H1 (cell line): ENCODE measurements around the gene MMAB. TPM values are rescaled to one million over a fixed set of nuclear protein-coding genes. Genes with fewer than 3 reads are reported as not detected.

Source experiments
- CTCF ChIA-PET: fragments of 300-600 bp; sonication (Branson Sonifier 250); formaldehyde crosslinking; loops from one replicate; lab custom pipeline; 2021; ENCODE audit not compliant: partially characterized antibody; lab: Charles Lee
- POLR2A ChIA-PET: fragments of 300-600 bp; sonication (Branson Sonifier 250); formaldehyde crosslinking; loops from one replicate; lab custom pipeline; 2021; ENCODE audit warnings: inconsistent platforms; ENCODE audit not compliant: partially characterized antibody; lab: Charles Lee
- DNase-seq, 2 experiments: peaks; one replicate each; pipeline versions ENCODE4 v3.0.0 to v3.0.0-alpha.2; 2010 to 2022; ENCODE audit warnings: low spot score in 2 of 2, low read depth in 1 of 2, mixed read lengths in 1 of 2
- FAIRE-seq: peaks from 2 replicates; lab custom pipeline; 2011; peaks lifted over from hg19 to GRCh38; lab: Jason Lieb, UNC
- H2AFZ ChIP-seq: 2 replicates; pipeline ENCODE4 v1.8.1; 2012; ENCODE audit warnings: low read length, inconsistent platforms
- H2AK5ac ChIP-seq: 2 replicates; pipeline ENCODE4 v1.6.1; 2013; ENCODE audit warnings: low read depth, low read length
- H2BK120ac ChIP-seq: replicated peaks from 2 replicates; pipeline ENCODE3; 2013; ENCODE audit warnings: low read depth, low read length, inconsistent platforms
- H2BK12ac ChIP-seq: 2 replicates; pipeline ENCODE4 v1.6.1; 2013; ENCODE audit warnings: low read depth, low read length
- H2BK15ac ChIP-seq: 2 replicates; pipeline ENCODE4 v1.6.1; 2013; ENCODE audit warnings: low read length
- H2BK20ac ChIP-seq: 2 replicates; pipeline ENCODE4 v1.6.1; 2013; ENCODE audit warnings: low read length
- H2BK5ac ChIP-seq: 2 replicates; pipeline ENCODE4 v1.6.1; 2013; ENCODE audit warnings: low read depth, low read length
- H3K14ac ChIP-seq: 2 replicates; pipeline ENCODE4 v1.6.1; 2013; ENCODE audit warnings: inconsistent platforms; ENCODE audit not compliant: insufficient read length
- H3K18ac ChIP-seq: 2 replicates; pipeline ENCODE4 v1.6.1; 2013; ENCODE audit warnings: low read length; ENCODE audit errors: extremely low read depth
- H3K23ac ChIP-seq: 2 replicates; pipeline ENCODE4 v1.6.1; 2013; ENCODE audit warnings: inconsistent platforms; ENCODE audit not compliant: insufficient read length
- H3K23me2 ChIP-seq: 2 replicates; pipeline ENCODE4 v1.6.1; 2013; ENCODE audit warnings: low read depth, low read length
- H3K27ac ChIP-seq: 2 replicates; pipeline ENCODE4 v1.6.1; 2011; ENCODE audit warnings: low read depth, low read length, inconsistent platforms
- H3K27me3 ChIP-seq, 4 experiments: replicated peaks in 1 of 4; 1 replicate in 1 of 4; 2 replicates in 3 of 4; pipeline versions ENCODE4 v1.6.1 to v1.8.1; 2011 to 2013; ENCODE audit warnings: low read length in 3 of 4, mild to moderate bottlenecking in 3 of 4, inconsistent platforms in 2 of 4, mixed read lengths in 2 of 4, moderate library complexity in 1 of 4; ENCODE audit not compliant: control insufficient read depth in 3 of 4, insufficient read depth in 3 of 4; ENCODE audit errors: extremely low read depth in 1 of 4
- H3K36me3 ChIP-seq, 4 experiments: 2 replicates each; pipeline versions ENCODE4 v1.6.1 to v1.8.1; 2011 to 2013; ENCODE audit warnings: mild to moderate bottlenecking in 4 of 4, low read length in 3 of 4, moderate library complexity in 2 of 4, control low read depth in 1 of 4, inconsistent platforms in 1 of 4; ENCODE audit not compliant: insufficient read depth in 4 of 4, control insufficient read depth in 2 of 4
- H3K4ac ChIP-seq: replicated peaks from 2 replicates; pipeline ENCODE3; 2013; ENCODE audit warnings: low read length, low read depth, mixed read lengths, inconsistent platforms; ENCODE audit not compliant: insufficient read length
- H3K4me1 ChIP-seq, 4 experiments: replicated peaks in 1 of 4; 1 replicate in 1 of 4; 2 replicates in 3 of 4; pipeline versions ENCODE4 v1.6.1 to v1.8.1; 2011 to 2013; ENCODE audit warnings: low read length in 3 of 4, inconsistent platforms in 2 of 4, mixed read lengths in 1 of 4; ENCODE audit not compliant: insufficient read depth in 4 of 4, control insufficient read depth in 3 of 4
- H3K4me2 ChIP-seq, 2 experiments: 2 replicates each; pipeline versions ENCODE4 v1.6.1 to v1.8.1; 2011 to 2013; ENCODE audit warnings: low read depth in 2 of 2, low read length in 2 of 2, control low read depth in 1 of 2, inconsistent platforms in 1 of 2, mild to moderate bottlenecking in 1 of 2; ENCODE audit not compliant: insufficient read depth in 1 of 2
- H3K4me3 ChIP-seq, 4 experiments: fragments of 200-600, 300-600 bp in 1 of 4; sonication (generic), shearing (Covaris generic), sonication (Bioruptor Twin) in 1 of 4; 2 replicates each; pipeline versions ENCODE4 v1.5.1 to v1.8.1; 2011 to 2016; ENCODE audit warnings: low read length in 4 of 4, low read depth in 3 of 4, control low read depth in 2 of 4, inconsistent platforms in 2 of 4, mild to moderate bottlenecking in 2 of 4, mixed read lengths in 1 of 4, moderate library complexity in 1 of 4; ENCODE audit not compliant: insufficient read depth in 2 of 4; ENCODE audit errors: extremely low read depth in 1 of 4
- H3K56ac ChIP-seq: replicated peaks from 2 replicates; pipeline ENCODE3; 2013; ENCODE audit warnings: low read depth, mild to moderate bottlenecking, mixed read lengths, low read length, inconsistent platforms; ENCODE audit not compliant: insufficient read length
- H3K79me1 ChIP-seq: 2 replicates; pipeline ENCODE4 v1.6.1; 2013; ENCODE audit warnings: low read depth, low read length, control low read depth
- H3K79me2 ChIP-seq, 2 experiments: 2 replicates each; pipeline versions ENCODE4 v1.6.1 to v1.8.1; 2012 to 2013; ENCODE audit warnings: low read length in 2 of 2, mild to moderate bottlenecking in 2 of 2, inconsistent platforms in 1 of 2; ENCODE audit not compliant: insufficient read depth in 2 of 2, control insufficient read depth in 1 of 2
- H3K9ac ChIP-seq, 4 experiments: replicated peaks in 1 of 4; 1 replicate in 1 of 4; 2 replicates in 3 of 4; pipeline versions ENCODE4 v1.6.1 to v1.8.1; 2011 to 2013; ENCODE audit warnings: low read depth in 3 of 4, low read length in 3 of 4, control low read depth in 2 of 4, mild to moderate bottlenecking in 2 of 4, moderate library complexity in 2 of 4, inconsistent platforms in 1 of 4; ENCODE audit errors: extremely low read depth in 1 of 4
- H3K9me3 ChIP-seq, 2 experiments: 2 replicates each; pipeline versions ENCODE4 v1.6.1 to v1.8.1; 2012 to 2013; ENCODE audit warnings: mild to moderate bottlenecking in 2 of 2, moderate library complexity in 2 of 2, control low read depth in 1 of 2, inconsistent platforms in 1 of 2, low read depth in 1 of 2, low read length in 1 of 2, mixed read lengths in 1 of 2; ENCODE audit not compliant: insufficient read depth in 2 of 2
- H4K20me1 ChIP-seq, 2 experiments: replicated peaks in 1 of 2; 2 replicates each; pipeline versions ENCODE3 to v1.8.1; 2011 to 2013; ENCODE audit warnings: inconsistent platforms in 2 of 2, low read length in 2 of 2, mild to moderate bottlenecking in 1 of 2; ENCODE audit not compliant: insufficient read depth in 2 of 2, control insufficient read depth in 1 of 2
- H4K5ac ChIP-seq: 2 replicates; pipeline ENCODE4 v1.6.1; 2013; ENCODE audit warnings: low read length, low read depth, mixed read lengths, inconsistent platforms; ENCODE audit not compliant: insufficient read length
- H4K8ac ChIP-seq: 2 replicates; pipeline ENCODE4 v1.8.0; 2013; ENCODE audit warnings: mild to moderate bottlenecking, moderate library complexity, low read length, inconsistent platforms; ENCODE audit not compliant: insufficient read depth; ENCODE audit errors: extremely low read depth
- H4K91ac ChIP-seq: replicated peaks from 2 replicates; pipeline ENCODE3; 2013; ENCODE audit warnings: low read length, mixed read lengths, inconsistent platforms; ENCODE audit not compliant: insufficient read length
- CEBPB ChIP-seq: IDR thresholded peaks from 2 replicates; pipeline ENCODE4 v1.6.1; 2012; ENCODE audit warnings: low read depth, low read length
- CHD1 ChIP-seq: IDR thresholded peaks from 2 replicates; pipeline ENCODE4 v1.6.1; 2012; ENCODE audit warnings: low read depth, low read length, improper control_type of control experiment
- CTCF ChIP-seq, 3 experiments: IDR thresholded peaks; 1 replicate in 2 of 3; 2 replicates in 1 of 3; pipeline versions ENCODE4 v1.5.1 to v1.6.1; 2011; ENCODE audit warnings: low read length in 3 of 3, mild to moderate bottlenecking in 3 of 3, inconsistent platforms in 2 of 3, low read depth in 1 of 3, moderate library complexity in 1 of 3; ENCODE audit not compliant: insufficient read depth in 1 of 3; ENCODE audit errors: control extremely low read depth in 1 of 3
- FOSL1 ChIP-seq: IDR thresholded peaks from 2 replicates; pipeline ENCODE4 v1.6.1; 2011; ENCODE audit warnings: mild to moderate bottlenecking, low read depth, low read length, moderate library complexity; ENCODE audit not compliant: insufficient read depth
- HDAC2 ChIP-seq, 2 experiments: fragments of 300-600 bp in 1 of 2; sonication (generic) in 1 of 2; IDR thresholded peaks; 2 replicates each; pipeline ENCODE4 v1.6.1; 2011 to 2012; ENCODE audit warnings: low read depth in 2 of 2, low read length in 2 of 2, mild to moderate bottlenecking in 2 of 2, moderate library complexity in 2 of 2, borderline replicate concordance in 1 of 2, inconsistent platforms in 1 of 2
- PHF8 ChIP-seq: fragments of 200-600 bp; sonication (generic); conservative IDR thresholded peaks from 2 replicates; pipeline ENCODE4 v1.7.1; 2012; ENCODE audit warnings: low read depth, mild to moderate bottlenecking, inconsistent platforms, low read length, moderate library complexity
- POLR2A ChIP-seq, 2 experiments: IDR thresholded peaks; 1 replicate in 1 of 2; 2 replicates in 1 of 2; pipeline ENCODE4 v1.6.1; 2011; ENCODE audit warnings: low read depth in 2 of 2, low read length in 2 of 2, mild to moderate bottlenecking in 2 of 2; ENCODE audit errors: control extremely low read depth in 1 of 2
- RAD21 ChIP-seq, 2 experiments: IDR thresholded peaks in 1 of 2; conservative IDR thresholded peaks in 1 of 2; 2 replicates each; pipeline ENCODE4 v1.6.1; 2011; ENCODE audit warnings: low read depth in 2 of 2, low read length in 2 of 2, improper control_type of control experiment in 1 of 2, inconsistent platforms in 1 of 2, mild to moderate bottlenecking in 1 of 2, moderate library complexity in 1 of 2
- RFX5 ChIP-seq: IDR thresholded peaks from 2 replicates; pipeline ENCODE4 v1.6.1; 2011; ENCODE audit warnings: low read depth, low read length, improper control_type of control experiment, borderline replicate concordance
- SAP30 ChIP-seq: fragments of 300-600 bp; sonication (generic); IDR thresholded peaks from 2 replicates; pipeline ENCODE4 v1.7.1; 2012; ENCODE audit warnings: low read length, moderate library complexity, mild to moderate bottlenecking, inconsistent platforms; ENCODE audit not compliant: insufficient read depth, insufficient replicate concordance
- WGBS, 2 experiments: shearing (Covaris generic) in 1 of 2; methylation state at CpG; one replicate each; pipeline versions ENCODE4 v1.1.6 to v1.1.7; 2013 to 2015; ENCODE audit warnings: low lambda C conversion rate in 2 of 2, mixed read lengths in 2 of 2, inconsistent platforms in 1 of 2, low coverage in 1 of 2, missing lambda C conversion rate in 1 of 2; ENCODE audit not compliant: insufficient replicate concordance in 2 of 2, insufficient coverage in 1 of 2, insufficient read length in 1 of 2; ENCODE audit errors: extremely low coverage in 1 of 2, missing lambda C conversion rate in 1 of 2; 5-methylcytosine and 5-hydroxymethylcytosine counted together
- polyA plus RNA-seq, 7 experiments: library from polyadenylated mRNA; depleted of rRNA in 3 of 7; stranded (reverse) in 5 of 7; unstranded in 2 of 7; fragments of >200 nt in 5 of 7; fragments of 200-250 nt in 2 of 7; gene quantifications; 1 replicate in 5 of 7; 2 replicates in 1 of 7; 4 replicates in 1 of 7; pipeline versions ENCODE4 v1.2.1 to v1.2.3, GENCODE V29; 2011 to 2013; ENCODE audit warnings: missing spikeins in 2 of 7, mixed read lengths in 2 of 7
- total RNA-seq: library from RNA; stranded (reverse); fragmentation: NEBNext Ultra II Directional; extraction: Animal tissue kit (Norgen Biotek cat#: 25700); gene quantifications from 2 replicates; pipeline ENCODE4 v1.2.1, GENCODE V29; 2021

MMAB gene
- total and polyA plus RNA-seq, 2 of the 8 experiments (the other 6 are each of a cell fraction or from before 2014, with no cell fraction given) = 12.9 to 18.5 TPM

- no peak for DNase-seq
- no peaks in the 10 kb centered on the region; the same call in 1 of the 2 replicates for H3K79me1 ChIP-seq
- H2AFZ ChIP-seq = no peak overlapping the region
- no peak overlapping the region for H3K4me2 ChIP-seq
- peaks cover 0 to 5% of the 10 kb centered on the region in 2 experiments for H4K20me1 ChIP-seq
- no peak overlapping the region for H2BK120ac ChIP-seq
- no peak overlapping the region for H3K23ac ChIP-seq
- no peaks in the 10 kb centered on the region for H3K23me2 ChIP-seq
- no peak overlapping the region for H4K8ac ChIP-seq
- H3K14ac ChIP-seq = no peak overlapping the region
- H2AK5ac ChIP-seq = no peak overlapping the region
- H4K91ac ChIP-seq = no peak overlapping the region
- no peak overlapping the region for H4K5ac ChIP-seq
- H3K4ac ChIP-seq = no peak overlapping the region
- ChIA-PET POLR2A (interaction anchor here (1.4 kb wide), 1 partner anchor 7 kb away, joined by 5 read pairs; no protein-coding TSS in a partner anchor), CTCF (interaction anchor here (0.6 to 8.0 kb wide), 10 partner anchors 17 to 715 kb away, joined by 3 to 68 read pairs (median 4); no protein-coding TSS in a partner anchor)
- no peaks in the 10 kb centered on the region for H3K4me1 ChIP-seq
- no peak overlapping the region for H3K18ac ChIP-seq
- FAIRE-seq = no peak
- no peak overlapping the region for H2BK12ac ChIP-seq
- H3K56ac ChIP-seq = no peak overlapping the region
- no peaks in the 10 kb centered on the region for H3K9me3 ChIP-seq
- no peak overlapping the region for H2BK5ac ChIP-seq
- no peak overlapping the region for H2BK15ac ChIP-seq
- WGBS, 2 experiments = 90% methylated on average over 5 of the region's 5 CpGs; no CpG with 5 or more reads in 1 of the 2 experiments
- H3K4me3 ChIP-seq = no peak overlapping the region
- no peak overlapping the region for H3K9ac ChIP-seq
- H3K79me2 ChIP-seq = no peaks in the 10 kb centered on the region
- no peak overlapping the region for H2BK20ac ChIP-seq
- no peak overlapping the region for H3K27ac ChIP-seq
- H3K27me3 ChIP-seq = no peaks in the 10 kb centered on the region
- H3K36me3 ChIP-seq = peaks cover 6 to 52% (median 16%) of the 10 kb centered on the region in 4 experiments; a peak in 6 of 8 replicates
- TF ChIP-seq PHF8 (no peak), RAD21 (IDR thresholded peaks at IDR 0.05 in 1 of 2, conservative IDR thresholded peaks at IDR 0.05 in 1 of 2; ENCODE audit: low read depth in 2 of 2, low read length in 2 of 2) (peak; percentile 17 to 25; a peak in 2 of 4 replicates), CEBPB (no peak), POLR2A (IDR thresholded peaks at IDR 0.05; ENCODE audit: control extremely low read depth in 1 of 2, low read depth in 2 of 2, low read length in 2 of 2) (no peak), FOSL1 (no peak), CTCF (IDR thresholded peaks at IDR 0.05; ENCODE audit: control extremely low read depth in 1 of 3, insufficient read depth in 1 of 3, low read depth in 1 of 3, low read length in 3 of 3) (peak; percentile 17 to 66 (median 52); a peak in 3 of 4 replicates), CHD1 (no peak), RFX5 (no peak), HDAC2 (IDR thresholded peaks at IDR 0.05; ENCODE audit: borderline replicate concordance in 1 of 2, low read depth in 2 of 2, low read length in 2 of 2) (no peak), SAP30 (no peak)
Observed at GRCh38 chr12:109582636-109583035, 9.3 kb upstream of the MMAB start.
